ENCODE measurements around the gene AP3S2.
A peak's percentile ranks its signal among the peaks of the same experiment; 100 is the strongest.
"Not testable (repeated sequence)": the region's sequence is repeated elsewhere in the genome, so short reads cannot be mapped to it uniquely, and the experiment has no call there.

The AP3S2 gene

GRCh38 chr15:89893696-89894447, at the start of gene AP3S2:
AP3S2 (minus strand) TSS chr15:89893994; CDS start chr15:89893949, 45 bp downstream.
- peak; percentile 86 for FAIRE-seq
- DNase-seq (ENCODE audit: extremely low spot score, insufficient read length, low read depth): peak; percentile 71

GRCh38 chr15:89939910-89940309, 46.1 kb upstream of the AP3S2 start:
- no peak for DNase-seq (ENCODE audit: extremely low spot score, insufficient read length, low read depth)
- FAIRE-seq: no peak

- not testable (repeated sequence) for FAIRE-seq; DNase-seq (ENCODE audit: extremely low spot score, insufficient read length, low read depth)
Measured at GRCh38 chr15:89939377-89939776, 45.6 kb upstream of the AP3S2 start.

- no peak for FAIRE-seq
- DNase-seq (ENCODE audit: extremely low spot score, insufficient read length, low read depth): no peak
Measured at GRCh38 chr15:89937365-89938350, 43.9 kb upstream of the AP3S2 start.

GRCh38 chr15:89936786-89937265, 43.0 kb upstream of the AP3S2 start:
- DNase-seq (ENCODE audit: extremely low spot score, insufficient read length, low read depth): no peak
- FAIRE-seq: no peak

GRCh38 chr15:89936051-89936785, 42.4 kb upstream of the AP3S2 start:
- DNase-seq (ENCODE audit: extremely low spot score, insufficient read length, low read depth): no peak

GRCh38 chr15:89932880-89933279, 39.1 kb upstream of the AP3S2 start:
- FAIRE-seq (no peak), DNase-seq (ENCODE audit: extremely low spot score, insufficient read length, low read depth) (no peak)

More at GRCh38 chr15:89936051-89936785, 42.4 kb upstream of the AP3S2 start:
- FAIRE-seq: no peak

- no peak for FAIRE-seq
- no peak for DNase-seq (ENCODE audit: extremely low spot score, insufficient read length, low read depth)
Measured at GRCh38 chr15:89928421-89928820, 34.6 kb upstream of the AP3S2 start.

- DNase-seq (ENCODE audit: extremely low spot score, insufficient read length, low read depth) (no peak), FAIRE-seq (no peak)
Measured at GRCh38 chr15:89926158-89926557, 32.4 kb upstream of the AP3S2 start.

GRCh38 chr15:89917442-89918101, 23.8 kb upstream of the AP3S2 start:
- FAIRE-seq (no peak), DNase-seq (ENCODE audit: extremely low spot score, insufficient read length, low read depth) (no peak)

GRCh38 chr15:89916660-89917059, 22.9 kb upstream of the AP3S2 start:
- FAIRE-seq (no peak), DNase-seq (ENCODE audit: extremely low spot score, insufficient read length, low read depth) (no peak)

- DNase-seq (ENCODE audit: extremely low spot score, insufficient read length, low read depth): no peak
- no peak for FAIRE-seq
Measured at GRCh38 chr15:89912674-89913396, 19.0 kb upstream of the AP3S2 start, which contains the start of gene ARPIN. ARPIN (minus strand) TSS chr15:89912952; CDS start chr15:89912835, 117 bp downstream.

GRCh38 chr15:89912145-89912673, 18.4 kb upstream of the AP3S2 start:
- DNase-seq (ENCODE audit: extremely low spot score, insufficient read length, low read depth) (no peak), FAIRE-seq (no peak)

- DNase-seq (ENCODE audit: extremely low spot score, insufficient read length, low read depth) (no peak), FAIRE-seq (no peak)
Measured at GRCh38 chr15:89910891-89911626, 17.3 kb upstream of the AP3S2 start.

- DNase-seq (ENCODE audit: extremely low spot score, insufficient read length, low read depth): no peak
- no peak for FAIRE-seq
Measured at GRCh38 chr15:89909611-89910010, 15.8 kb upstream of the AP3S2 start.

- FAIRE-seq: no peak
Measured at GRCh38 chr15:89908226-89908625, 14.4 kb upstream of the AP3S2 start.

GRCh38 chr15:89907289-89907688, 13.5 kb upstream of the AP3S2 start:
- DNase-seq (ENCODE audit: extremely low spot score, insufficient read length, low read depth): no peak
- FAIRE-seq: no peak

More at GRCh38 chr15:89908226-89908625, 14.4 kb upstream of the AP3S2 start:
- no peak for DNase-seq (ENCODE audit: extremely low spot score, insufficient read length, low read depth)

GRCh38 chr15:89905846-89906378, 12.1 kb upstream of the AP3S2 start:
- no peak for FAIRE-seq
- DNase-seq (ENCODE audit: extremely low spot score, insufficient read length, low read depth): no peak
